Heart left ventricle (tissue), 13 donors: ENCODE results near the gene PPP1R12C.

Experiments
- CTCF ChIP-seq, 12 donors: fragments of 200-600 bp; sonication (generic) in 4 of 12; IDR thresholded peaks; one replicate each; pipeline versions ENCODE4 v1.5.0 to v1.8.0; 2018 to 2022; ENCODE audit warnings: antibody characterized with exemption in 12 of 12, mild to moderate bottlenecking in 5 of 12
- POLR2A ChIP-seq, 2 donors: fragments of 450-650 bp; IDR thresholded peaks; one replicate each; pipeline ENCODE4 v1.6.1; 2017; ENCODE audit warnings: antibody characterized with exemption in 2 of 2, mild to moderate bottlenecking in 2 of 2, moderate library complexity in 2 of 2
- donor health status: ischemic (EF 13 %, LVEDD 7.1; RV severe dilation, severe dysfunction).
- donor health status: DM: no; HTN: yes; CAD: no.
- donor health status: DM: no; HTN: no; CAD: no.
- donor health status: ischemic (EF 25% LVEDD 6.9; RV normal size, moderate dysfunction).
- donor health status: ischemic (EF 25% LVEDD 5.7; RV mildly dilated, moderate dysfunction).
- donor health status: ischemic (EF 35%, LVEDD 5.7; RV mildly dilated, moderate dysfunction).
- donor health status: nonischemic (EF 11% LVEDD 7.7; RV severe dilation, severe dysfunction).
- donor health status: DM: yes; HTN: yes; CAD: no.
- donor health status: PGD.
- donor health status: ischemic (EF 29% LVEDD 5.4; RV normal size, mild dysfunction).
- donor health status: nonischemic (EF 23%, LVEDD 6.1; RV moderate dilation, normal function).

- TF ChIP-seq CTCF (IDR thresholded peaks at IDR 0.05) (no peak), POLR2A (IDR thresholded peaks at IDR 0.05) (no peak)
Measured at GRCh38 chr19:55116232-55116858, 1.1 kb downstream of the PPP1R12C start.
